Endothelial cell (in vitro differentiated cells): Measurements from ENCODE around the gene EPHB1. TPM values are rescaled to one million over a fixed set of nuclear protein-coding genes. Genes with fewer than 3 reads are reported as not detected.

Source experiments
- DNase-seq: peaks from one replicate; pipeline ENCODE4 v3.0.0; 2021; ENCODE audit warnings: low spot score
- H3K27ac Mint-ChIP-seq: one replicate; pipeline ENCODE4 v1.8.0; 2021; ENCODE audit warnings: mixed read lengths, inconsistent platforms; ENCODE audit not compliant: unreplicated experiment
- H3K27me3 Mint-ChIP-seq: one replicate; pipeline ENCODE4 v1.8.0; 2021; ENCODE audit warnings: mild to moderate bottlenecking, moderate library complexity, mixed read lengths, inconsistent platforms; ENCODE audit not compliant: unreplicated experiment
- H3K36me3 Mint-ChIP-seq: one replicate; pipeline ENCODE4 v1.8.0; 2021; ENCODE audit warnings: mild to moderate bottlenecking, low read depth, mixed read lengths, inconsistent platforms; ENCODE audit not compliant: unreplicated experiment
- H3K4me1 Mint-ChIP-seq: one replicate; pipeline ENCODE4 v1.8.0; 2021; ENCODE audit warnings: mild to moderate bottlenecking, mixed read lengths, inconsistent platforms; ENCODE audit not compliant: unreplicated experiment
- H3K4me3 Mint-ChIP-seq: one replicate; pipeline ENCODE4 v1.8.0; 2021; ENCODE audit warnings: mild to moderate bottlenecking, mixed read lengths, inconsistent platforms; ENCODE audit not compliant: unreplicated experiment
- H3K9me3 Mint-ChIP-seq: one replicate; pipeline ENCODE4 v1.8.0; 2021; ENCODE audit warnings: mixed read lengths, inconsistent platforms; ENCODE audit not compliant: unreplicated experiment
- CTCF ChIP-seq: fragments of 200-600 bp; sonication (generic); IDR thresholded peaks from one replicate; pipeline ENCODE4 v1.5.0; 2021; ENCODE audit warnings: antibody characterized with exemption; ENCODE audit not compliant: unreplicated experiment
- total RNA-seq: library from RNA; stranded (reverse); fragmentation: NEBNext Ultra II Directional; extraction: Animal tissue kit (Norgen Biotek cat#: 25700); gene quantifications from one replicate; pipeline ENCODE4 v1.2.1, GENCODE V29; 2021; ENCODE audit not compliant: unreplicated experiment

Gene EPHB1
- total RNA-seq, 1 donor from 2014 or later = 5.7 TPM

- Mint-ChIP-seq H3K27me3 (peaks cover 4% of the 10 kb centered on the region), H3K27ac (no peak overlapping the region), H3K4me1 (peaks cover 18% of the 10 kb centered on the region), H3K9me3 (no peaks in the 10 kb centered on the region), H3K4me3 (no peak overlapping the region), H3K36me3 (peaks cover 6% of the 10 kb centered on the region)
- no peak for TF ChIP-seq CTCF
- DNase-seq = no peak
These were observed 134.9 kb downstream of the EPHB1 start for GRCh38 chr3:134929976-134930375.

DNA sequence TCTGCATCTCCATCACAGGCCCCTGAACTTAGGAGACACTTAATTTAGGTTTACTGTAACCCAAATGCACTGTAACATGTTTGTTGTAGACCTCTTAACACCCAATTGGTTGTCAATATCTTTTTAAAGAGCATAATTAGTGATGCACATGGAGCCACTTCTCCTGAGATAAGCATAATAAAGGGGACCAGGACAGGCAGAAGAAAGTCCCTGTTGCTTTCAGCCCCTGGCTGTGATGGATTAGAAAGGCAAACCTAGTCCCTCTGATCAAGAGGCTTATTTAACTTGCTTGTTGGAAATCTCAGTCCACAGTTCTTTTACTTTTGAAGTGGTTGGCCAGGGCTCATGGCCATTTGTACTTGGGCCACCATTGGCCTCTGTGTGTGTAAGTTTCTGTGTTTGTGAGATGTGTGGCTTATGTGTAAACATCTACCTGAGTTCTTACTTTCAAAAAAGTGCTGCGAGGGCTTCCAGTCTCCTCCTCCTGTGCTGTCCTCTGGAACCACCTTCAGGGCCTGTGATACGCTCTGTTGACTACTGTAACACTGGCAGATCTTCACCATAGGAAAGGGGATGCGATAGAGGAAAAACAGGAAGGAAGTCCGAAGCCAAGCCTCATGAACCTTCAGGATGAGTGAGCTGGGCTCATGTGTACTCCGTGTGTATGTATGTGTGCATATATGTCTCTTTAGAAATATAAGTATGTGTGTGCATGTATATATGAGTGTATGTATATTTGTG, 136.2 kb downstream of the EPHB1 start:
- Mint-ChIP-seq H3K4me3 (no peak overlapping the region), H3K9me3 (no peaks in the 10 kb centered on the region), H3K27me3 (peaks cover 4% of the 10 kb centered on the region), H3K27ac (no peak overlapping the region), H3K4me1 (peaks cover 17% of the 10 kb centered on the region), H3K36me3 (no peaks in the 10 kb centered on the region)
- DNase-seq = no peak
- TF ChIP-seq CTCF = no peak

GRCh38 chr3:134932035-134932434, 137.0 kb downstream of the EPHB1 start:
- peaks cover 4% of the 10 kb centered on the region for H3K27me3 Mint-ChIP-seq
- no peak for DNase-seq
- no peaks in the 10 kb centered on the region for H3K36me3 Mint-ChIP-seq
- TF ChIP-seq CTCF = no peak
- peaks cover 12% of the 10 kb centered on the region for H3K4me1 Mint-ChIP-seq
- no peak overlapping the region for H3K4me3 Mint-ChIP-seq
- no peak overlapping the region for H3K27ac Mint-ChIP-seq
- H3K9me3 Mint-ChIP-seq = no peaks in the 10 kb centered on the region

GRCh38 chr3:134933997-134934396, 138.9 kb downstream of the EPHB1 start:
- H3K4me3 Mint-ChIP-seq = no peak overlapping the region
- H3K27me3 Mint-ChIP-seq = peaks cover 4% of the 10 kb centered on the region

More at GRCh38 chr3:134933997-134934396, 138.9 kb downstream of the EPHB1 start:
- Mint-ChIP-seq H3K36me3 (no peaks in the 10 kb centered on the region), H3K4me1 (peaks cover 5% of the 10 kb centered on the region), H3K27ac (no peak overlapping the region), H3K9me3 (no peaks in the 10 kb centered on the region)
- no peak for DNase-seq
- TF ChIP-seq CTCF = no peak
